BLaER1 treated with 17β-estradiol and CSF1 and Interleukin-3, amounts not matched to agents 10 nM and 100 nM (cell line): ENCODE measurements around the gene SIAH1.

Experiments
- H3K27ac ChIP-seq, 11 experiments: shearing (Covaris generic); formaldehyde crosslinking; 2 replicates each; pipeline ENCODE4 v1.8.1; 2022
- H3K27me3 ChIP-seq, 11 experiments: shearing (Covaris generic); formaldehyde crosslinking; 2 replicates each; pipeline ENCODE4 v1.8.1; 2022
- H3K36me3 ChIP-seq, 11 experiments: shearing (Covaris generic); formaldehyde crosslinking; 2 replicates each; pipeline ENCODE4 v1.8.1; 2022
- H3K4me1 ChIP-seq, 10 experiments: shearing (Covaris generic); formaldehyde crosslinking; 2 replicates each; pipeline ENCODE4 v1.8.1; 2022
- H3K4me2 ChIP-seq, 11 experiments: shearing (Covaris generic); formaldehyde crosslinking; 2 replicates each; pipeline ENCODE4 v1.8.1; 2022
- H3K4me3 ChIP-seq, 10 experiments: shearing (Covaris generic); formaldehyde crosslinking; 2 replicates each; pipeline ENCODE4 v1.8.1; 2022
- H3K9ac ChIP-seq, 11 experiments: shearing (Covaris generic); formaldehyde crosslinking; 2 replicates each; pipeline ENCODE4 v1.8.1; 2022
- H3K9me3 ChIP-seq, 11 experiments: shearing (Covaris generic); formaldehyde crosslinking; replicated peaks in 1 of 11; 2 replicates each; pipeline ENCODE4 v1.8.1; 2022
- H4K20me1 ChIP-seq, 11 experiments: shearing (Covaris generic); formaldehyde crosslinking; 2 replicates each; pipeline ENCODE4 v1.8.1; 2022
- Cebpa-rat ChIP-seq, 11 experiments: shearing (Covaris generic); IDR thresholded peaks; 2 replicates each; pipeline ENCODE4 v1.8.1; 2022

The SIAH1 gene, protein sequence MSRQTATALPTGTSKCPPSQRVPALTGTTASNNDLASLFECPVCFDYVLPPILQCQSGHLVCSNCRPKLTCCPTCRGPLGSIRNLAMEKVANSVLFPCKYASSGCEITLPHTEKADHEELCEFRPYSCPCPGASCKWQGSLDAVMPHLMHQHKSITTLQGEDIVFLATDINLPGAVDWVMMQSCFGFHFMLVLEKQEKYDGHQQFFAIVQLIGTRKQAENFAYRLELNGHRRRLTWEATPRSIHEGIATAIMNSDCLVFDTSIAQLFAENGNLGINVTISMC

DNA sequence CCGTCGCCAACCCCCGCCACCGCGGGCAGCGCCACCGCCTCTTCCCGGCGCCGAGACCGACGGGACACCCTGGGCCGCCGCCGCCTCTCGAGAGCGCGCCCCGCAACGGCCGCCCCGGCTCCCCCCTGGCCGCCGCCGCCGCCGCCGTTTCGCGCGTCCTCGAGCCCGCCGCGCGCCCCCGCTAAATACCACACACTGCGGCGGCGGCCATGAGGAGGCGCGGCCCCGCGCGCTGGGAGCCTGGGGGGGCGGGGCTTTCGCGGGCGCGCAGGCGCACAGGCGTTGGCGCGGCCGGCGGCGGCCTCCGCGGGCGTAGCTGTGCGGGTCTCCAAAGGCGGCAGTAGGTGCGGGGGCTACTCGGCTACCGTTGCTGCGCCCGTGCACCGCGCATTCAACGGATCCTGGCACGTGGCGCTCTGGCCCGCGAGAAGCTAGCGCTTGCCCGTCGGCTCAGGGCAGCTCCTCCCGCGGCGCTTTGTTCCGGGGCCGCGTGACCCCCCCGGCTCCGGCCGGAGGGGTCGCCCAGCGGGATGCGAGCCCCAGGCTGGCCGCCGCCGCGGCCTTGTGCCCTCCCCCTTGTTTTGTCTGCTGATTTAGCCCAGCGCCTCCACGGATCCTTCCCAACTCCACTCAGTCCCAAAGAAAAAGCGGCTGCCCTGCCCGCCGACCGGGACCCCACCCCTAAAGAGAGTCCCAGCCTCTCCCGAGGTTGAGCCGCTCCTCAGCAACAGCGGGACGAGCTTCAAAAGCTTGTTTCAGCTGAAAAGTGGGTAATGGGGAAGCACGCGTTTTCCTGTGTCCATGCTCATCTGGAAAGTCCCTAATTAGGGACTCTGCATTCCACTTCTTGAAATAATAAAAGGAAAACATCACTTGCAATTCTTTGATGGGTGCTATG is at the start of gene SIAH1:
SIAH1 (minus strand) TSS at position 161 of the 898 bp plus-strand sequence. CDS start 22,985 bp downstream, outside the sequence.
- Histone ChIP-seq H3K4me2 (peak within 1 kb of the TSS; percentile 82 to 97 (median 91)), H3K36me3 (peaks cover 0 to 17% (median 3%) of the 10 kb centered on the region in 11 experiments; a peak in 5 of 22 replicates), H3K27ac (peak within 1 kb of the TSS; percentile 99 to 100 (median 100)), H3K9me3 (peaks cover 0 to 12% (median 0%) of the 10 kb centered on the region in 11 experiments; a peak in 5 of 22 replicates), H3K4me1 (peaks cover 20 to 62% (median 28%) of the 10 kb centered on the region in 10 experiments), H3K4me3 (peak within 1 kb of the TSS; percentile 82 to 97 (median 90)), H4K20me1 (peaks cover 23 to 39% (median 37%) of the 10 kb centered on the region in 11 experiments; a peak in 21 of 22 replicates), H3K9ac (peak within 1 kb of the TSS; percentile 98 to 100 (median 100)), H3K27me3 (no peaks in the 10 kb centered on the region)
- TF ChIP-seq Cebpa-rat (IDR thresholded peaks at IDR 0.05) = no peak

DNA sequence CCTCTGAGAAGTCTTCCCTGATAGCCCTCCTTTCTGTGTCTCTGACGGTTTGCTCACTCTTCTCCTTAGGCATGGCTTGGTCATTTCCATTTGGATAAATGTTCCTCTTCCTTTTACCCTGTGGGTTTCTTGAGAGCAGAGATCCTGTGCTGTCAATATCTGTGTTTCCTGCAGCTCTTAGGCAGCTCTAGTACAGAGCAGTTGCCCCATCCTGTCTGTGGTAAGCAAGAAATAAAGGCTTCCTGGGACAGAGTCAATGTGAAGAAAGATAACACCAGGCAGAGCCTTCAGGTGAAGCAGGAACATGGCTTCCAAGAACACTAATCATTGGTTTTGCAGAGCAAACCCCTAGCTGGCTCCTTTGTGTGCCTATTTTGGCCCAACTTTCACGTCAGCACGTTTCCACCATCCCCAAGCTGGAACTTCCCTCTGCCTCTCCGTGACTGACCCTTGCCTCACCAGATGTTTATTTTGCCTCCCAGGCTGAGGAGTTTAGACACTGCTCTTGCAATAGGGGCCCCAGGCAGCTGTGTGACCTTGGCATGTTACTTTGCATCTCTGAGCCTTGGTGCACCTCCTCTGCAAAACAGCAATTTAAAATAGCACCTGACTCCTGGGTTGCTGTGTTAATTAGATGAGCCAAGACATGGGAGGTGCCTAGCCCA is 49.6 kb upstream of the SIAH1 start:
- Histone ChIP-seq H3K4me2 (peak overlapping the region; percentile 27 to 87 (median 64)), H3K27me3 (no peaks in the 10 kb centered on the region), H3K9ac (peak overlapping the region in 3 of 11 experiments; percentile 3 to 17 (median 3); a peak in 2 of 22 replicates), H4K20me1 (no peaks in the 10 kb centered on the region), H3K4me3 (no peak overlapping the region), H3K36me3 (no peaks in the 10 kb centered on the region), H3K4me1 (peaks cover 49 to 55% (median 52%) of the 10 kb centered on the region in 10 experiments), H3K27ac (peak overlapping the region in 8 of 11 experiments; percentile 8 to 80 (median 51); a peak in 15 of 22 replicates), H3K9me3 (no peaks in the 10 kb centered on the region)
- no peak for TF ChIP-seq Cebpa-rat (IDR thresholded peaks at IDR 0.05)

DNA sequence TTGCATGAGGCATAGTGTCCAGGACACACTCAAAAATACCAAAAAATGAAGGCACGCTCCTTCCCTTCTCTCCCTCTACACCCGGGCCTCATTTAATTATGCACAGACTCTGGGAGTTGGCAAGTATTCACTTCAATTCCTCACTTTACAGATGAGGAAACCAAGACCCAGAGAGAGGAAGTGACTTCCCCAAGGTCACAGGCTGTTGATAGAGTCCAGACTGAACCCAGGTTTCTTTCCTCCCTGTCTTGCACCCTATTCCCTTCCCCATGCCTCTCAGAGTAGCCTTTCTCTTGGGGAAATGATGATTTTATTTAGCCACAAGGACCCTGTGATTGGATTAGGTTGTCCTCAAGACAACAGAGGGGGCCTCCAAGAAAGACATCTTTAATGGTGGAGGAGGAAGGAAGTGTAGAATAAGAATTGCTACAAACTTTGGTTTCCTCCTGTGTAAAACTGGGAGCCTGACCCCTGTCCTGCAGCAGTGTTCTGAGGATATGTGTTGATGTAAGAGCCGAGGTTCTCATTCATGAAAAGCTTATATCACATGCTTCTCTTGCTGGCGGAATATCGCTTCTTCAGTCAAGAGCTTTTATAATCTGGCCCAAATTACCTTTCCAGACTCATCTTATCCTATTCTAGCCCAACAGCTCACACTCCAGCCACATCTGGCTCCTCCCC is 48.8 kb upstream of the SIAH1 start:
- TF ChIP-seq Cebpa-rat (IDR thresholded peaks at IDR 0.05) = no peak
- peak overlapping the region; percentile 27 to 87 (median 64) for H3K4me2 ChIP-seq
- H3K4me3 ChIP-seq = no peak overlapping the region

DNA sequence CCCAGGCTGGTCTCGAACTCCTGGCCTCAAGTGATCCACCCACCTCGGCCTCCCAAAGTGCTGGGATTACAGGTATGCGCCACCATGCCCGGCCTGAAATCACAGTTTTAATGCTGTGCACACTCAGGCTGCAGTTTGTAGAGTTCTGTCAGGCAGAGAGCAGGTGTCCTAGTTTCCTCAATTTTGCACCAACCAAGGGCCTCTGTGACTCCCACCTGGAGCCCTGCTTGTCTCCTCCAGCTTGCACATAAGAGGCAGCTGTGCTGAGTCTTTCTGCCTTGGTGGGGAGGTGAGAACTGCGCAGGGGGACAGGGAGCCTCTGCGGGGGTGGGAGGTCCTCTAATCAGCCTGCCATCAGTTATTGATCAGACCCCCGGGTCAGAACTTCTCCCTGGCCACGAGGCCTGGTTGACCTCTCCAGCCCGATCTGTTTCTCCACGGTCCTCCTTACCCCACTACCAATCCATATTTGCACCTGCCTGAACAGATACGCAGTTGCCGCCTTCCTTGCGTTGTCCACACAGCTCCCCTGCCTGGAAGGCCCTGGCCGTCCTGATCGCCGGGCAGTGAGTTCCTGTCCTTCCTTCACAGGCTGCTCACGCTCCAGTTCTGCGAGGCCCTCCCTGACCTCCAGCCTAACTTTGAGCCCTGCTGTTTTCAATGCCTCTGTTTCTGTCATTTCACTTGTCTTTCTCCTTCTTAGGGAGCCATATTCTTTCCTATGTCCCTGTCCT is 48.1 kb upstream of the SIAH1 start:
- Histone ChIP-seq H3K9me3 (peaks cover 0 to 8% (median 7%) of the 10 kb centered on the region in 11 experiments; a peak in 15 of 22 replicates), H4K20me1 (no peaks in the 10 kb centered on the region), H3K9ac (no peak overlapping the region), H3K4me3 (no peak overlapping the region), H3K27ac (peak overlapping the region in 8 of 11 experiments; percentile 8 to 83 (median 62); a peak in 10 of 22 replicates), H3K36me3 (no peaks in the 10 kb centered on the region), H3K4me2 (peak overlapping the region; percentile 27 to 87 (median 64); a peak in 21 of 22 replicates), H3K27me3 (no peaks in the 10 kb centered on the region), H3K4me1 (peaks cover 49 to 57% (median 55%) of the 10 kb centered on the region in 10 experiments)
- no peak for TF ChIP-seq Cebpa-rat (IDR thresholded peaks at IDR 0.05)

More for the DNA sequence above, 48.8 kb upstream of the SIAH1 start:
- H3K27me3 ChIP-seq = no peaks in the 10 kb centered on the region
- peaks cover 0 to 1% (median 0%) of the 10 kb centered on the region in 11 experiments; a peak in 4 of 22 replicates for H3K9me3 ChIP-seq
- peak overlapping the region in 9 of 11 experiments; percentile 7 to 80 (median 51); a peak in 15 of 22 replicates for H3K27ac ChIP-seq
- no peaks in the 10 kb centered on the region for H3K36me3 ChIP-seq
- H4K20me1 ChIP-seq = no peaks in the 10 kb centered on the region
- peaks cover 49 to 55% (median 52%) of the 10 kb centered on the region in 10 experiments for H3K4me1 ChIP-seq
- H3K9ac ChIP-seq = peak overlapping the region in 1 of 11 experiments; percentile 3; a peak in 2 of 22 replicates

DNA sequence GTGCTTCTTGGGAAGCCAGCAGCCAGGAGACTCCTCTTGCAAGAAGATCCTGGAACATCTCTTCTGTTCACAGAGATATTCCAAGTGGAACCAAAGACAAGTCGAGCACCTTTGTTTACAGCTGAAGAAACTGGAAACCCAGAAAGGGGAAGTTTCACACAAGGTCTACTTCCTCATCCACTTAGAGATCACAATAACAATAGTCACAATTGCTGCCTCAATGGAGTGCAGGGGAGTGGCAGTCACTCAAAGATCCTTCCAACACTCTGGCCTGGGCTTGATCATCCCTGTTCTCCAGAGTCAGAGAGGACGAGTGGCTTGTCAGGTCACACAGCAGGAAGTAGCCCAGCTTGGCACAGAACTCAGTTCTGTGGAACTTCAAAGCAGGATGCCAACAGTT is 46.9 kb upstream of the SIAH1 start:
- Histone ChIP-seq H3K9ac (peak overlapping the region in 7 of 11 experiments; percentile 5 to 66 (median 39); a peak in 11 of 22 replicates), H3K27ac (peak overlapping the region; percentile 42 to 83 (median 67); a peak in 20 of 22 replicates), H4K20me1 (no peaks in the 10 kb centered on the region), H3K4me1 (peaks cover 53 to 69% (median 63%) of the 10 kb centered on the region in 10 experiments), H3K4me3 (no peak overlapping the region), H3K4me2 (peak overlapping the region; percentile 47 to 87 (median 61)), H3K36me3 (no peaks in the 10 kb centered on the region), H3K9me3 (peaks cover 0 to 9% (median 7%) of the 10 kb centered on the region in 11 experiments; a peak in 15 of 22 replicates), H3K27me3 (no peaks in the 10 kb centered on the region)
- no peak for TF ChIP-seq Cebpa-rat (IDR thresholded peaks at IDR 0.05)

DNA sequence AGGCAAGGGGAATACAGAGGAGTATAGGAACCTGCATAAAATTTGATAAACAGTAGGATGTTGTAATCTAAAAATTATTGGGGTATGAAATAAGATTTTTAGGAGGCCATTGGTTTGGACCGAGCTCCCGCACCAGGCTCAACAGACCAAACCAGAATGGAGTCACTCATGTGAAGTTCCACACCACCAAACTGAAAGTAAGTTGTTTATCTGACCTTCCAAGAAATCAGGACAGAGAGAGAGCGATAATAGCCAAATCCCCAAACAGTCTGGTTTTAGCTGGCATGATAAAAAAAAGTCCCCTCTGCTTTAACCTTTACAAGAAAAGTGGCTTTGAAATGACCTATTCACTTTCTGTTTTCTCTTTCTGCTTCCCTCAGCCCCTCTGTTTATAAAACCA is 45.7 kb upstream of the SIAH1 start:
- H3K4me3 ChIP-seq = no peak overlapping the region
- TF ChIP-seq Cebpa-rat (IDR thresholded peaks at IDR 0.05) = no peak
- H4K20me1 ChIP-seq = no peaks in the 10 kb centered on the region
- H3K9me3 ChIP-seq = peaks cover 0 to 9% (median 7%) of the 10 kb centered on the region in 11 experiments; a peak in 15 of 22 replicates
- peaks cover 64 to 81% (median 75%) of the 10 kb centered on the region in 10 experiments for H3K4me1 ChIP-seq
- 0 out of 22 replicates have a peak overlapping the region, but pooled peaks of 2 of the 11 experiments have one; percentile 2 to 16 for H3K9ac ChIP-seq
- H3K4me2 ChIP-seq = peak overlapping the region; percentile 9 to 73 (median 54); a peak in 19 of 22 replicates
- H3K27ac ChIP-seq = peak overlapping the region in 9 of 11 experiments; percentile 24 to 83 (median 64); a peak in 15 of 22 replicates
- H3K27me3 ChIP-seq = no peaks in the 10 kb centered on the region
- H3K36me3 ChIP-seq = no peaks in the 10 kb centered on the region
